Measurements from ENCODE around the gene PDXP.

DNA sequence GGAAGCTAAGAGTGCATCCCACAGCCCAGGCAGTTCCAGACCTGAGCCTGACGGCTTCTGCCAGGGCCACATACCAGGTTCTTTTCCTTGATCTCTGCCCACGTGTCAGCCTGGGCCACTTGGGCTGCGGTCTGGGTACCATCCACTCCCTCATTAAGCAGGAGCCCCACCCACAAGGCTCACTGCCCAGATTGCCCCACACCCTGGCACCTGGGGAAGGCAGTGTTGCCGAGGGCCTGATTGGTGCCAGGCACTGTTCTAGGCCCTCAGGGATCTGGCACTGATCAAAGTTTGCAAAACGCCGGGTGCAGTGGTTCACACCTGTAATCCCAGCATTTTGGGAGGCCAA lies 34.5 kb upstream of the PDXP start:
- TF ChIP-seq, protein P1, sequence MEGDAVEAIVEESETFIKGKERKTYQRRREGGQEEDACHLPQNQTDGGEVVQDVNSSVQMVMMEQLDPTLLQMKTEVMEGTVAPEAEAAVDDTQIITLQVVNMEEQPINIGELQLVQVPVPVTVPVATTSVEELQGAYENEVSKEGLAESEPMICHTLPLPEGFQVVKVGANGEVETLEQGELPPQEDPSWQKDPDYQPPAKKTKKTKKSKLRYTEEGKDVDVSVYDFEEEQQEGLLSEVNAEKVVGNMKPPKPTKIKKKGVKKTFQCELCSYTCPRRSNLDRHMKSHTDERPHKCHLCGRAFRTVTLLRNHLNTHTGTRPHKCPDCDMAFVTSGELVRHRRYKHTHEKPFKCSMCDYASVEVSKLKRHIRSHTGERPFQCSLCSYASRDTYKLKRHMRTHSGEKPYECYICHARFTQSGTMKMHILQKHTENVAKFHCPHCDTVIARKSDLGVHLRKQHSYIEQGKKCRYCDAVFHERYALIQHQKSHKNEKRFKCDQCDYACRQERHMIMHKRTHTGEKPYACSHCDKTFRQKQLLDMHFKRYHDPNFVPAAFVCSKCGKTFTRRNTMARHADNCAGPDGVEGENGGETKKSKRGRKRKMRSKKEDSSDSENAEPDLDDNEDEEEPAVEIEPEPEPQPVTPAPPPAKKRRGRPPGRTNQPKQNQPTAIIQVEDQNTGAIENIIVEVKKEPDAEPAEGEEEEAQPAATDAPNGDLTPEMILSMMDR (IDR thresholded peaks at IDR 0.05 in 4 of 5, conservative IDR thresholded peaks at IDR 0.05 in 1 of 5) = no peak
- TF ChIP-seq POLR2A (IDR thresholded peaks at IDR 0.05) = no peak
